Thyroid gland (tissue), 4 donors: ENCODE results near the gene CYP3A7.

Experiments used
- CTCF ChIP-seq, 6 experiments: fragments of 200-600 bp in 3 of 6; fragments of 450-650 bp in 3 of 6; sonication (generic) in 3 of 6; IDR thresholded peaks; one replicate each; pipeline ENCODE4 v1.5.1; 2016 to 2019; ENCODE audit warnings: antibody characterized with exemption in 6 of 6, mild to moderate bottlenecking in 2 of 6, inconsistent platforms in 1 of 6, moderate library complexity in 1 of 6
- POLR2A ChIP-seq, 2 donors: fragments of 450-650 bp; IDR thresholded peaks; one replicate each; pipeline ENCODE4 v1.6.1; 2017; ENCODE audit warnings: antibody characterized with exemption in 2 of 2, mild to moderate bottlenecking in 2 of 2, moderate library complexity in 1 of 2

- TF ChIP-seq CTCF (IDR thresholded peaks at IDR 0.05) (no peak), POLR2A (IDR thresholded peaks at IDR 0.05) (no peak)
Measured at GRCh38 chr7:99772565-99772964, 37.6 kb upstream of the CYP3A7 start.
